SK-N-MC (cell line): Measurements from ENCODE around the gene MIGA1.

Source experiments
- EZH2 ChIP-seq: fragments of 200-600 bp; sonication (generic); IDR thresholded peaks from one replicate; pipeline ENCODE4 v1.6.1; 2017; ENCODE audit warnings: antibody characterized with exemption
- FOXP2 ChIP-seq: optimal IDR thresholded peaks from 2 replicates; pipeline ENCODE3; 2011; ENCODE audit warnings: mild to moderate bottlenecking, moderate library complexity; ENCODE audit not compliant: insufficient read depth; ENCODE audit errors: extremely low read length, control extremely low read depth
- POLR2AphosphoS5 ChIP-seq: IDR thresholded peaks from 2 replicates; pipeline ENCODE4 v1.6.1; 2012; ENCODE audit warnings: mild to moderate bottlenecking, low read depth, low read length, borderline replicate concordance

- TF ChIP-seq POLR2AphosphoS5 (no peak), EZH2 (no peak), FOXP2 (no peak)
Observed at GRCh38 chr1:77797991-77798390, 18.5 kb downstream of the MIGA1 start.
